ENCODE measurements around the gene SRPX.

GRCh38 chrX:38117485-38117884 is 103.2 kb downstream of the SRPX start:
- TF ChIP-seq POLR2A (IDR thresholded peaks at IDR 0.05) (no peak), CTCF (IDR thresholded peaks at IDR 0.05) (no peak)
